Measurements from ENCODE around the gene CACNA2D1. TPM values are rescaled to one million over a fixed set of nuclear protein-coding genes. Genes with fewer than 3 reads are reported as not detected.
"Not testable (repeated sequence)": the region's sequence is repeated elsewhere in the genome, so short reads cannot be mapped to it uniquely, and the experiment has no call there.

Gene CACNA2D1
- total RNA-seq, 1 experiment from 2014 or later, result 9.8 TPM

DNA sequence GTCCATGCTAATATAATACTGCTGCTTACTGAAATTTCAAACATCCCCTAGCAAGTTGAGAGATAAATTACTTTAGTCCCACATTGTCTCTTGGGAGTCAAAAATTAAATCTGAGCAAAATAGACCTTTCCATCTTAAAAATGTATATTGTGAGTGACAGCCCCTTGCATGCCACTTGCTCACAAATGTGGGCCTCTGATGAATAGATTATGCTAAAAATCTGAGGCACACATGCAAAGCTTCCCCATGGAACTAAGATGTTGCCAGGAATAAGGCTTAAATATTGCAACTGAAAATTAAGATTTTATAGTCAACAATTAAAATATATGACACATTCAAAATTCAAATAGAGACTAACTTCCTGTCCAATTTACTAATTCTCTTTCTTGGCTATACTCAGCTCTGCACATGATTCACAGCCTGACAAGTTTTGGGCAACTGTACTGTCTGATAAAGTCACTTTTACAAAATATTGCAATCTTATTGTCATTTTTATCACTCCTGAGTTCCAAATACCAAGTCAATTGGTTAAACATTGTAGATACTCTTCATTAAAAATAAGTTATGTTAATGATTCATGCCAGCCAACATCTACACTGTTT, 301.2 kb downstream of the CACNA2D1 start:
- in situ Hi-C loops (cut with HindIII; ENCODE audit: low pct_unique_long_range_greater_than_20kb, low sequenced_read_pairs) (no loop called here), intact Hi-C loops (cut with micrococcal nuclease; ENCODE audit: unreplicated experiment) (no loop called here)
- no peak for ATAC-seq
- no peak for TF ChIP-seq TCF7L2 (IDR thresholded peaks at IDR 0.05; ENCODE audit: low read depth, low read length)
- TF ChIP-seq CTCF (IDR thresholded peaks at IDR 0.05), result no peak
- no peak for TF ChIP-seq POLR2AphosphoS5 (IDR thresholded peaks at IDR 0.05; ENCODE audit: low read depth, low read length)
- TF ChIP-seq SIN3A (IDR thresholded peaks at IDR 0.05; ENCODE audit: borderline replicate concordance, insufficient read depth, low read depth, low read length), result no peak
- TF ChIP-seq, protein P1, sequence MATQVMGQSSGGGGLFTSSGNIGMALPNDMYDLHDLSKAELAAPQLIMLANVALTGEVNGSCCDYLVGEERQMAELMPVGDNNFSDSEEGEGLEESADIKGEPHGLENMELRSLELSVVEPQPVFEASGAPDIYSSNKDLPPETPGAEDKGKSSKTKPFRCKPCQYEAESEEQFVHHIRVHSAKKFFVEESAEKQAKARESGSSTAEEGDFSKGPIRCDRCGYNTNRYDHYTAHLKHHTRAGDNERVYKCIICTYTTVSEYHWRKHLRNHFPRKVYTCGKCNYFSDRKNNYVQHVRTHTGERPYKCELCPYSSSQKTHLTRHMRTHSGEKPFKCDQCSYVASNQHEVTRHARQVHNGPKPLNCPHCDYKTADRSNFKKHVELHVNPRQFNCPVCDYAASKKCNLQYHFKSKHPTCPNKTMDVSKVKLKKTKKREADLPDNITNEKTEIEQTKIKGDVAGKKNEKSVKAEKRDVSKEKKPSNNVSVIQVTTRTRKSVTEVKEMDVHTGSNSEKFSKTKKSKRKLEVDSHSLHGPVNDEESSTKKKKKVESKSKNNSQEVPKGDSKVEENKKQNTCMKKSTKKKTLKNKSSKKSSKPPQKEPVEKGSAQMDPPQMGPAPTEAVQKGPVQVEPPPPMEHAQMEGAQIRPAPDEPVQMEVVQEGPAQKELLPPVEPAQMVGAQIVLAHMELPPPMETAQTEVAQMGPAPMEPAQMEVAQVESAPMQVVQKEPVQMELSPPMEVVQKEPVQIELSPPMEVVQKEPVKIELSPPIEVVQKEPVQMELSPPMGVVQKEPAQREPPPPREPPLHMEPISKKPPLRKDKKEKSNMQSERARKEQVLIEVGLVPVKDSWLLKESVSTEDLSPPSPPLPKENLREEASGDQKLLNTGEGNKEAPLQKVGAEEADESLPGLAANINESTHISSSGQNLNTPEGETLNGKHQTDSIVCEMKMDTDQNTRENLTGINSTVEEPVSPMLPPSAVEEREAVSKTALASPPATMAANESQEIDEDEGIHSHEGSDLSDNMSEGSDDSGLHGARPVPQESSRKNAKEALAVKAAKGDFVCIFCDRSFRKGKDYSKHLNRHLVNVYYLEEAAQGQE (IDR thresholded peaks at IDR 0.05; ENCODE audit: insufficient read depth in 1 of 2, low read depth in 2 of 2, low read length in 1 of 2), result no peak
- no peak for DNase-seq (ENCODE audit: low read depth, low spot score)
- BruUV-seq (replicated peaks), result no TSS peak
- ChIA-PET POLR2A (no interaction called here), CTCF (no interaction called here)
- Histone ChIP-seq H3K27me3 (ENCODE audit: control insufficient read depth, insufficient read depth, low read length) (no peaks in the 10 kb centered on the region), H3K4me3 (ENCODE audit: low read depth in 2 of 2, low read length in 2 of 2) (no peak overlapping the region), H3K9me3 (ENCODE audit: control insufficient read depth, insufficient read depth, low read depth, low read length) (no peaks in the 10 kb centered on the region), H3K36me3 (ENCODE audit: control insufficient read depth, insufficient read depth, low read length) (no peaks in the 10 kb centered on the region), H3K27ac (ENCODE audit: low read length) (no peak overlapping the region), H3K4me1 (ENCODE audit: control insufficient read depth, insufficient read depth, low read length) (no peaks in the 10 kb centered on the region)

DNA sequence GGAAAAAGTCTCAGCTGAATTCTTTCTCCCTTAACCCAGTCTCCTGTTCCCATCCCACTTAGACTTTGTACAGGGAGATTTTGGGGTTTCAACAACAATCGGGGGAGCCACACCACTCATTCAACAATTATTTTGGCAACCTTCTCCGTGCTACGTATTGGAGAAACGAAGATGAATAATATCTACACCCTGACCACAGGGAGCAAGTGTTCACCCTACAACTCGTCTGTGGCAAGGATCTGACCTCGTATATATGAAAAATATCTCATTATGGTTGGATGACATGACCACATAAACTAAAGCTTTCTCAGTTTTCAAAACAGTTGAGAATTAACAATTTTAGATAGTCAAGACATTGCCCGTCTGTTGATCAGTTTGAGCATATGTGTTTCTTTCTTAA, 302.1 kb downstream of the CACNA2D1 start:
- Histone ChIP-seq H3K27ac (ENCODE audit: low read length) (no peak overlapping the region), H3K4me1 (ENCODE audit: control insufficient read depth, insufficient read depth, low read length) (no peaks in the 10 kb centered on the region), H3K9me3 (ENCODE audit: control insufficient read depth, insufficient read depth, low read depth, low read length) (no peaks in the 10 kb centered on the region), H3K27me3 (ENCODE audit: control insufficient read depth, insufficient read depth, low read length) (no peaks in the 10 kb centered on the region), H3K4me3 (ENCODE audit: low read depth in 2 of 2, low read length in 2 of 2) (no peak overlapping the region), H3K36me3 (ENCODE audit: control insufficient read depth, insufficient read depth, low read length) (no peaks in the 10 kb centered on the region)
- ChIA-PET POLR2A (no interaction called here), CTCF (no interaction called here)
- TF ChIP-seq TCF7L2 (IDR thresholded peaks at IDR 0.05; ENCODE audit: low read depth, low read length) (no peak), SIN3A (IDR thresholded peaks at IDR 0.05; ENCODE audit: borderline replicate concordance, insufficient read depth, low read depth, low read length) (no peak), CTCF (IDR thresholded peaks at IDR 0.05) (no peak), POLR2AphosphoS5 (IDR thresholded peaks at IDR 0.05; ENCODE audit: low read depth, low read length) (no peak)
- TF ChIP-seq, protein P1 (IDR thresholded peaks at IDR 0.05; ENCODE audit: insufficient read depth in 1 of 2, low read depth in 2 of 2, low read length in 1 of 2), result no peak
- no TSS peak for BruUV-seq (replicated peaks)
- ATAC-seq (no peak), DNase-seq (ENCODE audit: low read depth, low spot score) (no peak)
- in situ Hi-C loops (cut with HindIII; ENCODE audit: low pct_unique_long_range_greater_than_20kb, low sequenced_read_pairs), result no loop called here
- intact Hi-C loops (cut with micrococcal nuclease; ENCODE audit: unreplicated experiment), result no loop called here

- H3K27ac ChIP-seq (ENCODE audit: low read length); CTCF ChIA-PET; H3K27me3 ChIP-seq (ENCODE audit: control insufficient read depth, insufficient read depth, low read length); BruUV-seq (replicated peaks); H3K4me1 ChIP-seq (ENCODE audit: control insufficient read depth, insufficient read depth, low read length); H3K36me3 ChIP-seq (ENCODE audit: control insufficient read depth, insufficient read depth, low read length); POLR2A ChIA-PET; ATAC-seq; DNase-seq (ENCODE audit: low read depth, low spot score); H3K4me3 ChIP-seq (ENCODE audit: low read depth in 2 of 2, low read length in 2 of 2); intact Hi-C loops (cut with micrococcal nuclease; ENCODE audit: unreplicated experiment); in situ Hi-C loops (cut with HindIII; ENCODE audit: low pct_unique_long_range_greater_than_20kb, low sequenced_read_pairs); H3K9me3 ChIP-seq (ENCODE audit: control insufficient read depth, insufficient read depth, low read depth, low read length): not testable (repeated sequence)
Observed at GRCh38 chr7:82140608-82141007, 303.0 kb downstream of the CACNA2D1 start.
